Esophagus muscularis mucosa (tissue), 4 donors: ENCODE measurements around the gene SKP2. TPM values are rescaled to one million over a fixed set of nuclear protein-coding genes. Genes with fewer than 3 reads are reported as not detected.
"Not testable (repeated sequence)": the region's sequence is repeated elsewhere in the genome, so short reads cannot be mapped to it uniquely, and the experiment has no call there.

Source experiments
- DNase-seq: peaks from one replicate; pipeline ENCODE4 v3.0.0-alpha.2; 2017; ENCODE audit errors: extremely low spot score
- H3K27ac ChIP-seq, 4 donors: fragments of 200-600 bp; sonication (generic); replicated peaks in 1 of 4; 1 replicate in 3 of 4; 2 replicates in 1 of 4; pipeline ENCODE4 v1.5.1; 2016 to 2019; ENCODE audit warnings: mild to moderate bottlenecking in 1 of 4
- H3K27me3 ChIP-seq, 4 donors: fragments of 200-600 bp; sonication (generic); one replicate each; pipeline versions ENCODE4 v1.5.1 to v1.6.0; 2016 to 2019
- H3K36me3 ChIP-seq, 4 donors: fragments of 200-600 bp; sonication (generic); one replicate each; pipeline ENCODE4 v1.5.1; 2016 to 2019
- H3K4me1 ChIP-seq, 4 donors: fragments of 200-600 bp; sonication (generic); one replicate each; pipeline ENCODE4 v1.5.1; 2016 to 2019
- H3K4me3 ChIP-seq, 4 donors: fragments of 200-600 bp; sonication (generic); 1 replicate in 2 of 4; 2 replicates in 2 of 4; pipeline ENCODE4 v1.5.1; 2016 to 2019; ENCODE audit warnings: mild to moderate bottlenecking in 4 of 4, moderate library complexity in 1 of 4
- H3K9me3 ChIP-seq, 4 donors: fragments of 200-600 bp; sonication (generic); 1 replicate in 3 of 4; 2 replicates in 1 of 4; pipeline ENCODE4 v1.5.1; 2016 to 2019
- EP300 ChIP-seq: sonication (generic); formaldehyde crosslinking; IDR thresholded peaks from one replicate; pipeline ENCODE4 v1.6.1; 2017; ENCODE audit warnings: antibody characterized with exemption
- POLR2A ChIP-seq: fragments of 450-650 bp; IDR thresholded peaks from one replicate; pipeline ENCODE4 v1.6.1; 2017; ENCODE audit warnings: antibody characterized with exemption, moderate library complexity, mild to moderate bottlenecking, low read depth
- POLR2AphosphoS5 ChIP-seq, 2 donors: sonication (generic); formaldehyde crosslinking; IDR thresholded peaks; one replicate each; pipeline ENCODE4 v1.6.1; 2017; ENCODE audit warnings: antibody characterized with exemption in 2 of 2
- WGBS: methylation state at CpG from one replicate; pipeline ENCODE4 v1.1.5; 2018; 5-methylcytosine and 5-hydroxymethylcytosine counted together
- intact Hi-C: fragments of 100-400 bp; cut with DNase I; formaldehyde crosslinking; loops from one replicate; pipeline ENCODE4 v1.15.1; 2023
- total RNA-seq, 4 donors: library from RNA; depleted of rRNA; stranded (reverse); fragments of >200 nt; gene quantifications; one replicate each; pipeline versions ENCODE4 v1.1.0 to v1.2.1, GENCODE V29; 2016
- TF ChIP-seq, protein P1 (sequence below), 3 experiments: fragments of 200-600 bp in 2 of 3; fragments of 450-650 bp in 1 of 3; sonication (generic) in 2 of 3; IDR thresholded peaks; one replicate each; pipeline ENCODE4 v1.5.1; 2017 to 2019; ENCODE audit warnings: antibody characterized with exemption in 3 of 3, mild to moderate bottlenecking in 2 of 3, moderate library complexity in 1 of 3

SKP2 gene
- total RNA-seq, 4 donors from 2014 or later, result 5.6 to 12.1 (median 9.2) TPM

DNA sequence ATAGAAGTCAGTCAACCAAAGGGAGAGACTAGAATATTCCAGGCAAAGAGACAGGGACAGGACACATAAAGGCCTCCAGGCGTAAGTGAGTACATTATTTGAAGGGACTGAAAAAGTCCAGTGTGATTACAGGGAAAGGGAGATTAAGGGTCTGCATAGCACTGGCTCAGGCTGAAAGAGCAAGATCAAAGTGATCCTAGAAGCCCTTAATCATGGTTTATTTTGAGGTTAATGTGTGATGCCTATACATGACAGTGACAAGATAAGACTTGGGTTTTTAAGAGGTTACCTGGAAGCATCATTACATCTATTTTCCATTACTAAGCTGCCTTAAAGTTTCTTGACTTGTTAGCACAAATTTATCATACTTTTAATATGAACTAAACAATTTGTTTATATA, 26.0 kb upstream of the SKP2 start:
- intact Hi-C loops, result no loop called here
- no peak for DNase-seq
- TF ChIP-seq, protein P1, sequence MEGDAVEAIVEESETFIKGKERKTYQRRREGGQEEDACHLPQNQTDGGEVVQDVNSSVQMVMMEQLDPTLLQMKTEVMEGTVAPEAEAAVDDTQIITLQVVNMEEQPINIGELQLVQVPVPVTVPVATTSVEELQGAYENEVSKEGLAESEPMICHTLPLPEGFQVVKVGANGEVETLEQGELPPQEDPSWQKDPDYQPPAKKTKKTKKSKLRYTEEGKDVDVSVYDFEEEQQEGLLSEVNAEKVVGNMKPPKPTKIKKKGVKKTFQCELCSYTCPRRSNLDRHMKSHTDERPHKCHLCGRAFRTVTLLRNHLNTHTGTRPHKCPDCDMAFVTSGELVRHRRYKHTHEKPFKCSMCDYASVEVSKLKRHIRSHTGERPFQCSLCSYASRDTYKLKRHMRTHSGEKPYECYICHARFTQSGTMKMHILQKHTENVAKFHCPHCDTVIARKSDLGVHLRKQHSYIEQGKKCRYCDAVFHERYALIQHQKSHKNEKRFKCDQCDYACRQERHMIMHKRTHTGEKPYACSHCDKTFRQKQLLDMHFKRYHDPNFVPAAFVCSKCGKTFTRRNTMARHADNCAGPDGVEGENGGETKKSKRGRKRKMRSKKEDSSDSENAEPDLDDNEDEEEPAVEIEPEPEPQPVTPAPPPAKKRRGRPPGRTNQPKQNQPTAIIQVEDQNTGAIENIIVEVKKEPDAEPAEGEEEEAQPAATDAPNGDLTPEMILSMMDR (IDR thresholded peaks at IDR 0.05), result no peak
- TF ChIP-seq POLR2A (no peak), EP300 (no peak), POLR2AphosphoS5 (IDR thresholded peaks at IDR 0.05) (no peak)
- WGBS, result 100% methylated on average over 1 of the region's 1 CpG
- Histone ChIP-seq H3K9me3 (no peaks in the 10 kb centered on the region), H3K27me3 (no peaks in the 10 kb centered on the region), H3K4me1 (no peaks in the 10 kb centered on the region), H3K36me3 (peaks cover 0 to 33% (median 21%) of the 10 kb centered on the region in 4 donors), H3K27ac (no peak overlapping the region), H3K4me3 (no peak overlapping the region)

DNA sequence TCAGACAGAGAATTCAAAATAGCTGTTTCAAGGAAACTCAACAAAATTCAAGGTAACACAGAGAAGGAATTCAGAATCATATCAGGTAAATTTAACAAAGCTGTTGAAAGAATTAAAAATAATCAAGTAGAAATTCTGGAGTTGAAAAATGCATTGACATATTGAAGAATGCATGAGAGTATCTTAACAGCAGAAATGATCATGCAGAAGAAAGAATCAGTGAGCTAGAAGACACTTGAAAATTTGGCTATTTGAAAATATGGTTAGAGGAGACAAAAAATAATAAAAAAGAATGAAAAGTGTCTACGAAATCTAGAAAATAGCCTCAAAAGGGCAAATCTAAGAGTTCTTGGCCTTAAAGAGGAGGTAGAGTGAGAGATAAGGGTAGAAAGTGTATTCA, 23.1 kb upstream of the SKP2 start:
- no peak for DNase-seq
- Histone ChIP-seq H3K9me3 (no peaks in the 10 kb centered on the region), H3K4me1 (no peaks in the 10 kb centered on the region), H3K4me3 (no peak overlapping the region), H3K27me3 (no peaks in the 10 kb centered on the region), H3K36me3 (peaks cover 0 to 21% (median 13%) of the 10 kb centered on the region in 4 donors), H3K27ac (no peak overlapping the region)
- 97% methylated on average over 1 of the region's 1 CpG for WGBS
- intact Hi-C loops, result no loop called here
- TF ChIP-seq, protein P1 (IDR thresholded peaks at IDR 0.05), result no peak
- TF ChIP-seq POLR2AphosphoS5 (IDR thresholded peaks at IDR 0.05) (no peak), POLR2A (no peak), EP300 (no peak)

DNA sequence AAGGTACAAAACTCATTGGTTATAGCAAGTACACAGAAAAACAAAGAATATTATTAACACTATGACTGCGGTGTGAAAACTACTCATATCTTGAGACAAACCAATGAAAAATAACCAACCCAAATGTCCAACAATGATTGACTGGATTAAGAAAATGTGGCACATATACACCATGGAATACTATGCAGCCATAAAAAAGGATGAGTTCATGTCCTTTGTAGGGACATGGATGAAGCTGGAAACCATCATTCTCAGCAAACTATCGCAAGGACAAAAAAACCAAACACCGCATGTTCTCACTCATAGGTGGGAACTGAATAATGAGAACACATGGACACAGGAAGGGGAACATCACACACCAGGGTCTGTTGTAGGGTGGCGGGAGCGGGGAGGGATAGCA, 22.2 kb upstream of the SKP2 start:
- H3K27ac ChIP-seq, H3K4me3 ChIP-seq, H3K9me3 ChIP-seq, intact Hi-C loops, H3K27me3 ChIP-seq, DNase-seq, H3K4me1 ChIP-seq: not testable (repeated sequence)
- WGBS, result 94% methylated on average over 5 of the region's 5 CpGs
- peaks cover 0 to 28% (median 15%) of the 10 kb centered on the region in 4 donors for H3K36me3 ChIP-seq

DNA sequence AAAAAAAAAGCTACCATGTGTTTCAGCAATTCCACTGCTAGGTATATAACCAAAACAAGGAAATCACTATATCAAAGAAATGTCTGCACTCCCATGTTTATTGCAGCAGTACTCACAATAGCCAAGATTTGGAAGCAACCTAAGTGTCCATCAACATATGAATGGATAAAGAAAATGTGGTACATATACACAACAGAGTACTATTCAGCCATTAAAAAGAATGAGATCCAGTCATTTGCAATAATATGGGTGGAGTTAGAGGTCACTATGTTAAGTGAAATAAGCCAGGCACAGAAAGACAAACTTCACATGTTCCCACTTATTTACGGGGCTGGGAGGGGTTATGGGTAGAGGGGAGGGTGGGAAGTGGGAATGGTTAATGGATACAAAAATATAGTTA, 18.9 kb upstream of the SKP2 start:
- DNase-seq, H3K27ac ChIP-seq, H3K9me3 ChIP-seq, intact Hi-C loops, H3K27me3 ChIP-seq, H3K4me3 ChIP-seq, H3K4me1 ChIP-seq: not testable (repeated sequence)
- 100% methylated on average over 1 of the region's 1 CpG for WGBS
- H3K36me3 ChIP-seq, result peaks cover 0 to 41% (median 25%) of the 10 kb centered on the region in 4 donors

DNA sequence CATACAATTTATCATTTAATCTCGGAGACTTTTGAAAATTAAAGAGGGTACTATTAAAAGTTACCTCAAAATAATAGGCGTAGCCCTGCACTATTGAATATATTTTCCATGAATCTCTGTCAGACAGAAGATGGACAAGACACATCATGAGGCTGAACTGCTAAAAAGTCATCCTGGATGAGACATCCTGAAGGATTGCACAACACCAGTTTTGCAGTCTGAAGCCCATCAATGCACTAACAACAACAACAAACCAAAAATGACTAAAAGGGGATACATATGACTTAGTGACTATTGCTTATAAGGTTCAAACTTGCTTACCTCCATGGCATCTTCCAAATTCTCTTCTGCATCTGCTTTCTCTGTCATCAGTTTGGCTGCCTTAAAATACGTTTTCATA, 15.9 kb upstream of the SKP2 start:
- Histone ChIP-seq H3K27me3 (no peaks in the 10 kb centered on the region), H3K4me1 (no peaks in the 10 kb centered on the region), H3K27ac (no peak overlapping the region), H3K36me3 (peaks cover 7 to 44% (median 33%) of the 10 kb centered on the region in 4 donors), H3K9me3 (no peaks in the 10 kb centered on the region), H3K4me3 (no peak overlapping the region)
- intact Hi-C loops, result no loop called here
- 92% methylated on average over 3 of the region's 3 CpGs for WGBS
- DNase-seq, result no peak
- TF ChIP-seq EP300 (no peak), POLR2AphosphoS5 (IDR thresholded peaks at IDR 0.05) (no peak), POLR2A (no peak)
- TF ChIP-seq, protein P1 (IDR thresholded peaks at IDR 0.05), result no peak

DNA sequence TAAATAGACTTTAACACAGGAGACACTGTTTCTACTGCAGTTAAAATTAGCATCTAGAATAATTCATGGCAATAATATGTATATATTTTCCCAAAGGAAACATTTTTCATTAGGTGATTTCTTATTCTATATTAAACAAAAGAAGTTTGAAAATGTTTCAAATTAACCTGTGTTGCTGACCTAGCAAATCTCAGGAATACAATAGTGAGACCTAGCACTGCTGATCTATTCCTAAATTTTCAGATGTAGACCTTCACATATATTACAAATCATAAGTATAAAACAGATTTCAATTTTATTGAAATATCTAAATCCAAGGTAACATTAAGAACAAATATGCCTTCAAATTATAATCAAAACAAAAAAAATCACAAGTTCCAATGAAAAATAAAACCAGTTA, 15.3 kb upstream of the SKP2 start:
- intact Hi-C loops, result no loop called here
- no peak for DNase-seq
- H3K4me1 ChIP-seq, result no peaks in the 10 kb centered on the region
- H3K4me3 ChIP-seq, result no peak overlapping the region
- no peak overlapping the region for H3K27ac ChIP-seq
- H3K9me3 ChIP-seq, result no peaks in the 10 kb centered on the region
- no peaks in the 10 kb centered on the region for H3K27me3 ChIP-seq
- peaks cover 7 to 49% (median 34%) of the 10 kb centered on the region in 4 donors for H3K36me3 ChIP-seq
- no peak for TF ChIP-seq EP300
